IMR-90 (cell line): ENCODE results near the gene PTPRC. TPM values are rescaled to one million over a fixed set of nuclear protein-coding genes. Genes with fewer than 3 reads are reported as not detected.

Source experiments
- ATAC-seq: fragments of 200-7000 bp; cut with Tn5 transposase; 2 replicates; pipeline ENCODE4 v1.9.1; 2020; ENCODE audit warnings: low read depth, mild to moderate bottlenecking, moderate library complexity
- BruUV-seq: library from RNA; stranded (reverse); fragments of 400-500 nt; replicated peaks from 2 replicates; lab custom pipeline; 2021; lab: Mats Ljungman, UMichigan
- CTCF ChIA-PET: fragments of 300-600 bp; formaldehyde crosslinking; extraction: SDS; loops from one replicate; lab custom pipeline; 2021; ENCODE audit warnings: antibody characterized with exemption; lab: Yijun Ruan, JAX
- POLR2A ChIA-PET: fragments of 300-600 bp; sonication (Branson Sonifier 250); formaldehyde crosslinking; loops from one replicate; lab custom pipeline; 2022; ENCODE audit warnings: antibody characterized with exemption; ENCODE audit not compliant: unreplicated experiment; lab: Charles Lee
- DNase-seq: peaks from one replicate; pipeline ENCODE4 v3.0.0; 2013
- H2AFZ ChIP-seq: replicated peaks from 2 replicates; pipeline ENCODE3; 2013; ENCODE audit warnings: low read length, mild to moderate bottlenecking; ENCODE audit not compliant: poor library complexity
- H2AK5ac ChIP-seq: 2 replicates; pipeline ENCODE4 v1.6.1; 2013; ENCODE audit warnings: low read depth, low read length, inconsistent platforms
- H2AK9ac ChIP-seq: replicated peaks from 2 replicates; pipeline ENCODE3; 2013; ENCODE audit warnings: mild to moderate bottlenecking, low read depth, low read length, moderate library complexity; ENCODE audit not compliant: poor library complexity
- H2BK120ac ChIP-seq: 2 replicates; pipeline ENCODE4 v1.6.1; 2013; ENCODE audit warnings: low read depth, low read length, inconsistent platforms
- H2BK15ac ChIP-seq: 3 replicates; pipeline ENCODE4 v1.6.1; 2013; ENCODE audit warnings: low read depth, low read length, inconsistent platforms
- H2BK20ac ChIP-seq: 2 replicates; pipeline ENCODE4 v1.6.1; 2013; ENCODE audit warnings: low read depth, mild to moderate bottlenecking, inconsistent platforms, low read length, moderate library complexity
- H2BK5ac ChIP-seq: 2 replicates; pipeline ENCODE4 v1.6.1; 2013; ENCODE audit warnings: mild to moderate bottlenecking, low read depth, low read length, inconsistent platforms; ENCODE audit not compliant: poor library complexity, severe bottlenecking
- H3K14ac ChIP-seq: replicated peaks from 2 replicates; pipeline ENCODE4 v1.6.1; 2013; ENCODE audit warnings: low read depth, low read length, inconsistent platforms
- H3K18ac ChIP-seq: 2 replicates; pipeline ENCODE4 v1.6.1; 2013; ENCODE audit warnings: low read depth, low read length, control low read depth
- H3K23ac ChIP-seq: 2 replicates; pipeline ENCODE4 v1.6.1; 2013; ENCODE audit warnings: low read depth, low read length, inconsistent platforms
- H3K27ac ChIP-seq: 2 replicates; pipeline ENCODE4 v1.5.1; 2013; ENCODE audit warnings: mild to moderate bottlenecking, control low read depth, low read length; ENCODE audit not compliant: insufficient read depth
- H3K27me3 ChIP-seq: 2 replicates; pipeline ENCODE4 v1.6.1; 2013; ENCODE audit warnings: low read length; ENCODE audit not compliant: control insufficient read depth, insufficient read depth
- H3K36me3 ChIP-seq: 2 replicates; pipeline ENCODE4 v1.6.1; 2013; ENCODE audit warnings: low read length, mixed read lengths; ENCODE audit not compliant: control insufficient read depth, insufficient read depth
- H3K4ac ChIP-seq: 2 replicates; pipeline ENCODE4 v1.6.1; 2013; ENCODE audit warnings: low read depth, low read length, inconsistent platforms
- H3K4me1 ChIP-seq: 2 replicates; pipeline ENCODE4 v1.6.1; 2013; ENCODE audit warnings: low read length, mixed read lengths; ENCODE audit not compliant: control insufficient read depth, insufficient read depth
- H3K4me2 ChIP-seq: 2 replicates; pipeline ENCODE4 v1.6.1; 2013; ENCODE audit warnings: low read depth, mild to moderate bottlenecking, control low read depth, low read length, moderate library complexity
- H3K4me3 ChIP-seq: 2 replicates; pipeline ENCODE4 v1.5.1; 2013; ENCODE audit warnings: low read depth, mild to moderate bottlenecking, control low read depth, low read length, moderate library complexity; ENCODE audit not compliant: insufficient read depth
- H3K56ac ChIP-seq: 2 replicates; pipeline ENCODE4 v1.6.1; 2013; ENCODE audit warnings: low read length, inconsistent platforms; ENCODE audit not compliant: insufficient read depth; ENCODE audit errors: extremely low read depth
- H3K79me1 ChIP-seq, 2 experiments: 2 replicates each; pipeline ENCODE4 v1.6.1; 2013; ENCODE audit warnings: low read length in 2 of 2, inconsistent platforms in 1 of 2, low read depth in 1 of 2
- H3K9ac ChIP-seq: 2 replicates; pipeline ENCODE4 v1.6.1; 2013; ENCODE audit warnings: low read depth, low read length, control low read depth
- H3K9me1 ChIP-seq: 2 replicates; pipeline ENCODE4 v1.6.1; 2013; ENCODE audit warnings: low read length, inconsistent platforms; ENCODE audit not compliant: insufficient read depth
- H3K9me3 ChIP-seq: 2 replicates; pipeline ENCODE4 v1.6.1; 2013; ENCODE audit warnings: low read length; ENCODE audit not compliant: control insufficient read depth, insufficient read depth
- H4K20me1 ChIP-seq: 2 replicates; pipeline ENCODE4 v1.6.1; 2013; ENCODE audit warnings: low read length, inconsistent platforms; ENCODE audit not compliant: insufficient read depth
- H4K5ac ChIP-seq: 2 replicates; pipeline ENCODE4 v1.6.1; 2013; ENCODE audit warnings: mild to moderate bottlenecking, low read depth, low read length, control low read depth
- H4K8ac ChIP-seq, 2 experiments: 2 replicates each; pipeline ENCODE4 v1.6.1; 2013; ENCODE audit warnings: low read depth in 2 of 2, low read length in 2 of 2, control low read depth in 1 of 2, inconsistent platforms in 1 of 2
- H4K91ac ChIP-seq: 2 replicates; pipeline ENCODE4 v1.6.1; 2013; ENCODE audit warnings: low read depth, low read length, inconsistent platforms; ENCODE audit not compliant: insufficient read depth
- BHLHE40 ChIP-seq: fragments of 150-350 bp; IDR thresholded peaks from 2 replicates; pipeline ENCODE4 v1.6.1; 2016; ENCODE audit warnings: mild to moderate bottlenecking, low read depth, low read length
- CEBPB ChIP-seq: IDR thresholded peaks from 2 replicates; pipeline ENCODE4 v1.6.1; 2012; ENCODE audit warnings: low read depth, low read length, improper control_type of control experiment
- CHD1 ChIP-seq: IDR thresholded peaks from 2 replicates; pipeline ENCODE4 v1.6.1; 2012; ENCODE audit warnings: low read depth, low read length, improper control_type of control experiment
- ELK1 ChIP-seq: fragments of 150-350 bp; IDR thresholded peaks from 2 replicates; pipeline ENCODE4 v1.6.1; 2016; ENCODE audit warnings: low read depth, mild to moderate bottlenecking, low read length, moderate library complexity, borderline replicate concordance
- FOS ChIP-seq: fragments of 150-350 bp; IDR thresholded peaks from 2 replicates; pipeline ENCODE4 v1.6.1; 2016; ENCODE audit warnings: low read depth, low read length
- MAZ ChIP-seq: IDR thresholded peaks from 2 replicates; pipeline ENCODE4 v1.6.1; 2012; ENCODE audit warnings: low read depth, mild to moderate bottlenecking, low read length, improper control_type of control experiment, moderate library complexity, borderline replicate concordance
- MXI1 ChIP-seq: IDR thresholded peaks from 2 replicates; pipeline ENCODE4 v1.6.1; 2012; ENCODE audit warnings: low read depth, mild to moderate bottlenecking, low read length, moderate library complexity, borderline replicate concordance
- NFE2L2 ChIP-seq: fragments of 150-350 bp; IDR thresholded peaks from 2 replicates; pipeline ENCODE4 v1.6.1; 2016; ENCODE audit warnings: low read depth, mild to moderate bottlenecking, low read length
- POLR2A ChIP-seq: IDR thresholded peaks from 2 replicates; pipeline ENCODE4 v1.6.1; 2012; ENCODE audit warnings: mild to moderate bottlenecking, low read depth, low read length
- RAD21 ChIP-seq: IDR thresholded peaks from 2 replicates; pipeline ENCODE4 v1.6.1; 2012; ENCODE audit warnings: low read length, improper control_type of control experiment
- RCOR1 ChIP-seq: IDR thresholded peaks from 2 replicates; pipeline ENCODE4 v1.6.1; 2012; ENCODE audit warnings: mild to moderate bottlenecking, low read length, improper control_type of control experiment; ENCODE audit not compliant: insufficient replicate concordance
- SMC3 ChIP-seq: fragments of 150-350 bp; IDR thresholded peaks from 2 replicates; pipeline ENCODE4 v1.6.1; 2016; ENCODE audit warnings: low read depth, mild to moderate bottlenecking, antibody characterized with exemption, low read length, moderate library complexity
- USF2 ChIP-seq: fragments of 150-350 bp; IDR thresholded peaks from 2 replicates; pipeline ENCODE4 v1.6.1; 2017; ENCODE audit warnings: mild to moderate bottlenecking, antibody characterized with exemption, low read length, low read depth
- WGBS, 2 experiments: methylation state at CpG; one replicate each; pipeline versions ENCODE4 v1.1.5 to v1.1.7; 2013; ENCODE audit warnings: missing lambda C conversion rate in 2 of 2; ENCODE audit not compliant: insufficient read length in 1 of 2; ENCODE audit errors: extremely low coverage in 2 of 2; 5-methylcytosine and 5-hydroxymethylcytosine counted together
- dilution Hi-C: fragments of 300-500 bp; cut with HindIII; formaldehyde crosslinking; loops from one replicate; pipeline ENCODE4 v1.14.3; 2018; ENCODE audit warnings: low sequenced_read_pairs; ENCODE audit not compliant: unreplicated experiment
- in situ Hi-C: fragments of 300-500 bp; cut with MboI; formaldehyde crosslinking; loops from 3 replicates; pipeline ENCODE4 v1.14.3; 2019; ENCODE audit warnings: low sequenced_read_pairs, inconsistent platforms, mixed read lengths
- intact Hi-C: fragments of 100-400 bp; cut with micrococcal nuclease; formaldehyde crosslinking; loops from 2 replicates; pipeline ENCODE4 v1.10.0; 2022
- polyA plus RNA-seq, 3 experiments: library from polyadenylated mRNA; depleted of rRNA; stranded (reverse); fragments of >200 nt; gene quantifications; 2 replicates each; pipeline ENCODE4 v1.2.3, GENCODE V29; 2012; ENCODE audit warnings: low replicate concordance in 1 of 3
- total RNA-seq: library from RNA; depleted of rRNA; stranded (reverse); fragments of >200 nt; gene quantifications from 2 replicates; pipeline ENCODE4 v1.2.3, GENCODE V29; 2012

The PTPRC gene
- total and polyA plus RNA-seq, 2 of the 4 experiments (the other 2 are of a cell fraction) = not detected

- no peak overlapping the region for H4K5ac ChIP-seq
- in situ Hi-C loops = loop anchor here (5.0 to 25.0 kb wide), 3 partner anchors 708 to 1758 kb away; no protein-coding TSS in a partner anchor
- intact Hi-C loops = loop anchor here (5.0 kb wide), 3 partner anchors 358 to 933 kb away; no protein-coding TSS in a partner anchor
- dilution Hi-C loops = no loop called here
- no peak overlapping the region for H2BK20ac ChIP-seq
- no peak overlapping the region for H3K4me3 ChIP-seq
- H4K20me1 ChIP-seq = no peaks in the 10 kb centered on the region
- no peak overlapping the region for H3K4ac ChIP-seq
- no CpG with 5 or more reads among the region's 1 CpG for WGBS, 2 experiments
- no peaks in the 10 kb centered on the region for H3K4me1 ChIP-seq
- BruUV-seq = no TSS peak
- CTCF ChIA-PET = interaction anchor here (0.6 kb wide), 1 partner anchor 388 kb away, joined by 3 read pairs; no protein-coding TSS in a partner anchor
- H3K9ac ChIP-seq = no peak overlapping the region
- no peak for ATAC-seq
- H2AFZ ChIP-seq = peak overlapping the region; percentile 37
- no peaks in the 10 kb centered on the region for H3K9me1 ChIP-seq
- peak overlapping the region; percentile 16; the same call in 1 of the 2 replicates for H2AK5ac ChIP-seq
- no peak overlapping the region for H3K56ac ChIP-seq
- no peak overlapping the region for H4K91ac ChIP-seq
- no peak overlapping the region for H2BK5ac ChIP-seq
- H3K27ac ChIP-seq = no peak overlapping the region
- no peaks in the 10 kb centered on the region for H3K79me1 ChIP-seq
- H3K36me3 ChIP-seq = no peaks in the 10 kb centered on the region
- peak overlapping the region; percentile 48 for H2AK9ac ChIP-seq
- no peak overlapping the region for H3K18ac ChIP-seq
- H3K27me3 ChIP-seq = no peaks in the 10 kb centered on the region
- no peak overlapping the region for H3K14ac ChIP-seq
- POLR2A ChIA-PET = no interaction called here
- H2BK15ac ChIP-seq = no peak overlapping the region
- no peak overlapping the region for H3K4me2 ChIP-seq
- H3K9me3 ChIP-seq = no peaks in the 10 kb centered on the region
- DNase-seq = no peak
- no peak overlapping the region for H2BK120ac ChIP-seq
- no peak overlapping the region for H3K23ac ChIP-seq
- no peak for TF ChIP-seq CEBPB
- TF ChIP-seq USF2 = no peak
- TF ChIP-seq BHLHE40 = no peak
- no peak for TF ChIP-seq FOS
- TF ChIP-seq POLR2A = no peak
- TF ChIP-seq SMC3 = no peak
- TF ChIP-seq RCOR1 = no peak
- no peak for TF ChIP-seq CHD1
- no peak for TF ChIP-seq ELK1
- TF ChIP-seq NFE2L2 = no peak
- no peak for TF ChIP-seq MXI1
- no peak for TF ChIP-seq MAZ
- no peak for TF ChIP-seq RAD21
- no peak overlapping the region for H4K8ac ChIP-seq
These were observed 115.8 kb downstream of the PTPRC start for GRCh38 chr1:198754670-198755069.
